ENCODE measurements around the gene BRAF.
A peak's percentile ranks its signal among the peaks of the same experiment; 100 is the strongest.
"Not testable (repeated sequence)": the region's sequence is repeated elsewhere in the genome, so short reads cannot be mapped to it uniquely, and the experiment has no call there.

The BRAF gene

DNA sequence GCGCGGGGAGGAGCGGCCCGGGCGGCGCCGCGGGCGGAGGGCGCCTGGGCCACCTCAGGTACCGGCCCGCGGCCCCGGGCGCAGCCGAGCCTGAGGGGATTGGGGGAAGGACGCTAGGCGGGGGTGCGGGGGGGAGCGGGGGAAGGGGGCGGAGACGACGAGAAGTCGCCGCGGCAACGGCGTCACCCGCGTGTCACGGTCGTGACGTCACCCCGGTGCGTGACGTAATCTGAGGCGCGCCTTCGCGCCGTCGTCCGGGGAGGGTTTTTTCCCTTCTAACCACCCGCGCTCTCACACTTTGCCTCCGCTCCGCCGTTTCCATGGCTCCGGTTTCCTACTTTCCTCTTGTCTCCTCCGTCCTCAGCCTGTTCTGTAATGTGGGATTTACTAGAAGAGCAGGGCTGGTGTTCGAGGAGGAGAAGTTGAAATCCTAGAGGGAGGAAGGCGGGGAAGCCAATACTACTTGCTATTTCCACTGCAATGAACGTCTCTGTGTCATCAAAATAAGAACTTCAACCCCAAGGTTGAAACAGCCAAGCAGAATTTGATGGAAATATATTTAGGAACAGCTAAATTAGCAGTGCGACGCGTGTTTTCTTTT, at the start of gene BRAF:
Gene BRAF (minus strand): TSS at position 109 of the 601 bp plus-strand sequence. CDS start 226 bp downstream, outside the sequence.
- DNase-seq, result peak; percentile 88

DNA sequence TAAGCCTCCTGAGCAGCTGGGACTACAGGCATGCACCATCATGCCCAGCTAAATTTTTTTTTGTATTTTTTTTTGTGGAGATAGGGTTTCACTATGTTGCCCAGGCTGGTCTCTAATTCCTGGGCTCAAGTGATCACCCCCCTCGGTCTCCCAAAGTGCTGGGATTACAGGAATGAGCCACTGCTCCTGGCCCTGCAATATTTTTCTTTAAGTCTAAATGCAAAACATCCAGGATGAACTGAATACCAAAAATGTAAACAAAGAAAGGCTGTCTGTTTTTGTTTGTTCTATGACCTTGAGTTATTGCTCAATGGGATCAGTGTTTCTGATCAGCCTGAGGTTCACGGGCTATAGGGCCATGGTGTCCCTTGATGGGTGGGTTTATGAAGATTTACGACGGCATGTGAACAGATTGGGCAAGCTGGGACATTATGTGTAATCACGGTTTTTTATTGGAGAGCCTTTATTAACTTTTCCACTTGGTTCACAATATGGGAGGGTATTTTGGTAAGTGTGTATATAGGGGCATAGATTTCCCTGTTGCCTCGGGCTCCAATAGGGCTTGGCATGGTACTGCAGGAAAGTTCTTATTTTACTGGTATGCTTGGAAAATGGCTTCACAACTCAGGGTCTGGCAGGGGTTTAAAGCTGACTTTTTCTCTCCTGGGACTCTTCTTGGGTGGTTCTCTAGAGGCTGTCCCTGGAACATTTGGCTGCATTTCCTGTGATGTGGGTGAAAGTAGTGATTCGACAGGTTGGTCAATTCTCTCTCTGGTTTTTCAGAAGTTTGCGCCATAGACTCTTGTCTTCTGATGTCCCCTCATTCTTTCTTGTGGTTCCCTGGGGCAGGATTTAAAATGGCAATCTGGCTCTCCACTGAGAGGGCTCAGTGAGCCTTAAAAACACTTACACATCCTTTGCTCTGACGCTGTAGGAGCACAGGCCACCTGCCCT, 48.4 kb upstream of the BRAF start:
- no peak for DNase-seq

DNA sequence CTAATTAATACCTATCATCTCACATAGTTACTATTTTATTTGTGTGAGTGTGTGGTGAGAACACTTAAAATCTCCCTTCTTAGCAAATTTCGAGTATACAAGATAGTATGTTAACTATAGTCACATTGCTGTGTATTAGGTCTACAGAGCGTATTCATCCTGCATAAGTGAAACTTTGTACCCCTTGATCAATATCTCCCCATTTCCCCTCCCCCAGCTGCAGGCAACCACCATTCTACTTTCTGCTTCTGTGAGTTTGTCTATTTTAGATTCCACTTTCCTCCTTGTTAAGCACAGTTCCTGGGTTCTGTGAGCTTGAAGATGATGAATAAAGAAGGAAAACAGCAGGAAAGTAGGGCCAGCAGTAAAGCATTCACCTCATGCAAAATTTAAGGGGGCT, 47.6 kb upstream of the BRAF start:
- DNase-seq, result no peak

DNA sequence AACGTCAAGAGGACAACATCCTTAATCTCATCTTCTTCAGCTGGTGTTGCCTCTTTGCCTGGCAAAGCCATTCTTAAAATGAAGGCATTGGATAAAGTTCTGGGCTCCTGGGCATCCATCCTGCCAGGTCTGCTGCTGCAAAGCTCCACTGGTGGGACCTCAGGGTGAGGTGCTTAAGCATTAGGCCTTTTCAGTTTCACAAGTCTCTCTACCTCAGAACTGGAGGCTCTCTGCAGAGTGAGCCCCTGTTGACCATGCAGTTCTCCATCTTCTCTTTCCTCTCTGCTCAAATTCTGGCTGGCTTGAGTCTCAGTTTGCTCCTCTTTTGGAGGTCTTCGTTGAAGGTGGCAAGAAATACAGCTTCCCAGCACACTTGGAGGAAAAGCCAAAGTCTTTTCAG, 42.7 kb upstream of the BRAF start:
- no peak for DNase-seq

DNA sequence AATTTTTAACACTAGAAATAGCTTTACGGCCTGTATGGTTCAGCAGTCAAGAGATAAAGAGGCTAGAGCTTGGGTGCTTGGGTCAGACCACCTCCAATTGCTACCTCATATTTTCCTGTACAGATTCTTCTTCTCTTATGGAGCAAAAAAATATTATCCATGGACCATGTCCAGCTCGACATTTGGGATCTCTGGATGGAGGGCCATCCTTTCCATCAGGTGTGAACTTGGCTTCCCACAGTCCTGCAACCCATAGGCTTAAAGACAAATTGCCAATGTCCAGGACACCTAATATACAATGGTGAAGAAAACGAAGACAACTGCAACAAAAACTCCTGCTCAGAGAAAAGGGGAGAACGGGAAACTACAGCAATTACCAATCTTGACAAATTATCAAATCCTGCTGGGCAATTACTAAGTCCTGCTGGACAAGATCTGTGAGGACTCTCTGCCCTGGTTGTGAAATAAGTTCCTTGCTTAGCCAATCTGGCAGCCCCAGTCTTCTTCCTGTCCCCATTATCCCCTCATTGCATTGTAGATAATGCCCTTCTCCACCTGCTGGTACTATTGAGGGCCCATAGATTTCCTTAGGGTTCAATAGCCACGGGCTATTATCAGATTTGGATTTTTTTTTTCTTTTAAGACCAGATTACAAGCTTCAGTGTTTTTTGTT, 42.0 kb upstream of the BRAF start:
- DNase-seq, result no peak

DNA sequence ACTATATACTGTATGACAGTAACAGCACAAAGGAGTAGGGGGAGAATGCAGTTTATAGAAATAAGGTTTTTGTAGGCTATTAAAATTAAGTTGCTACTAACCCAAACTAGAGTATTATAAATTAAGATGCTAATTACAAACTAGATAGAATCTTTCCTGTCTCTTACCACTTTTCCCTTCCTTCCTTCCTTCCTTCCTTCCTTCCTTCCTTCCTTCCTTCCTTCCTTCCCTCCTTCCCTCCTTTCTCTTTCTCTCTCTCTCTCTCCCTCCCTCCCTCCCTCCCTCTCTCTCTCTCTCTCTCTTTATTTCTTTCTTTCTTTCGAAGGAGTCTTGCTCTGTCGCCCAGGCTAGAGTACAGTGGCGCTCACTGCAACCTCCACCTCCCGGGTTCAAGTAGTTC, 36.4 kb upstream of the BRAF start:
- no peak for DNase-seq

DNA sequence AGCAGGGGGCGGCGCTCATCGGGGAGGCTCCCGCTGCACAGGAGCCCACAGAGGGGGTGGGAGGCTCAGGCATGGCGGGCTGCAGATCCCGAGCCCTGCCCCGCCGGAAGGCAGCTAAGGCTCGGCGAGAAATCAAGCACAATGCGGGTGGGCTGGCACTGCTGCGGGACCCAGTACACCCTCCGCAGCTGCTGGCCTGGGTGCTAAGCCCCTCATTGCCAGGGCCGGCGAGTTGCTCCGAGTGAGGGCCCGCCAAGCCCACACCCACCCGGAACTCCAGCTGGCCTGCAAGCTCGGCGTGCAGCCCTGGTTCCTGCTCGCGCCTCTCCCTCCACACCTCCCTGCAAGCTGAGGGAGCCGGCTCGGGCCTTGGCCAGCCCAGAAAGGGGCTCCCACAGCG, 32.3 kb upstream of the BRAF start:
- DNase-seq, result not testable (repeated sequence)

DNA sequence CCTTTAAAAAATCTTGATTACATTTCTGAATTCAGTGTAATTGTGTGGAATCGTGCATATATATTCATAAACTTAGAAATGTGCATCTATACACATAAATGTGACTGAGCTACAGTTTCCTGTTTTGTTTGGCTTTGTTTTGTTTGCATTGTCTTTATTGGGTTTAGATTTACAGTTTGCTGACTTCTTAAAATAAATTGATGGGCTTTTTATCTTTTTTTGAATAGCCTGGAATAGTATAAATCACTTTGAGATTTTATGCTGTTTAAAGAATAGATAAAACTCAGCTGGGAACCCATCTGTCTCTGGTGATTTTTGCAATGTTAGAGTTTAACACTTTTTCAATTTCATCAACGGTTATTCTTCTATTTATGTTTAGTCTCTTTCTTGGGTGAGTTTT, 21.2 kb upstream of the BRAF start:
- DNase-seq, result no peak

DNA sequence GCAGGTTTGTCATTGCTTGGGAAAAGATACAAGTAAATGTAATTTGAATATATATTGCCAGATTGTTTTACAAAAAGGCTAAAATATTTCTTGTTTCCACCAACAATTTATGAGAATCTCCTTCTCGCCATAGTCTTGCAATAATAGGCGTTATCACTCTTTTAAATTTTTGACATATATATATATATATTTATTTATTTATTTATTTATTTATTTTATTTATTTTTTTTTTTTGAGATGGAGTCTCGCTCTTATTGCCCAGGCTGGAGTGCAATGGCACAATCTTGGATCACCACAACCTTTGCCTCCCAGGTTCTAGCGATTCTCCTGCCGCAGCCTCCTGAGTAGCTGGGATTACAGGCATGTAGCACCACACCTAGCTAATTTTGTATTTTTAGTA, 17.5 kb upstream of the BRAF start:
- DNase-seq, result not testable (repeated sequence)

DNA sequence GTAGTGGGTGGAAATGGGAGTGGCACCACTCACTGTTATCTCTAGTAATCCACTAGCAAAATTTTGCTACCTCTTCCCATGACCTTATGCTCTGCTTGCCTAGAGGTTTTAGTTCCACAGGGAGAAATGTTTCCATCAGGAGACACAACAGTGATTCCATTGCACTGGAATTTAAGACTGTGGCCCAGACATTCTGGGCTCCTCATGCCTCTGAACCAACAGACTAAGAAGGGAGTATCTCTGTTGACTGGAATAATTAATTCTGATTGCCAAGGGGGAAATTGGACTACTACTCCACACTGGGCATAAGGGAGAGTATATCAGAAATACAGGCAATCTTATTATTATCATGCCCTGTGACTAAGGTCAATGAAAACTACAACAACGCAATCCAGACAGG, 16.2 kb upstream of the BRAF start:
- no peak for DNase-seq

DNA sequence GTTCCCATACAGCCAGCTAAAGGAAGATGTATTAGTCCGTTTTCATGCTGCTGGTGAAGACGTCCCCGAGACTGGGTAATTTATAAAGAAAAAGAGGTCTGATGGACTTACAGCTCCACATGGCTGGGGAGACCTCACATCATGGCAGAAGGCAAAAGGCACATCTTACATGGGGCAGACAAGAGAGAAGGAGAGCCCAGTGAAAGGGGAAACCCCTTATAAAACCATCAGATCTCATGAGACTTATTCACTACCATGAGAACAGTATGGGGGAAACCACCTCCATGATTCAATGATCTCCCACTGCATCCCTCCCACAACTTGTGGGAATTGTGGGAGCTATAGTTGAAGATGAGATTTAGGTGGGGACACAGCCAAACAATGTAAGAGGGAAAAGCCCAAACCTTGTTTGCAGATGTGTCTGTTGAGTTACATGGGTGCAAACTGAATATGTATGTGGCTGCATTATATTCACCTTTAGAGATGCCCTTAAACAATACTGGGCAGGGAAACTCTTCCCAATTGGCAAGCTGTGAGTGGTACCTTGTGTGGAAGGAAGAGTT, 13.1 kb upstream of the BRAF start:
- DNase-seq, result no peak

DNA sequence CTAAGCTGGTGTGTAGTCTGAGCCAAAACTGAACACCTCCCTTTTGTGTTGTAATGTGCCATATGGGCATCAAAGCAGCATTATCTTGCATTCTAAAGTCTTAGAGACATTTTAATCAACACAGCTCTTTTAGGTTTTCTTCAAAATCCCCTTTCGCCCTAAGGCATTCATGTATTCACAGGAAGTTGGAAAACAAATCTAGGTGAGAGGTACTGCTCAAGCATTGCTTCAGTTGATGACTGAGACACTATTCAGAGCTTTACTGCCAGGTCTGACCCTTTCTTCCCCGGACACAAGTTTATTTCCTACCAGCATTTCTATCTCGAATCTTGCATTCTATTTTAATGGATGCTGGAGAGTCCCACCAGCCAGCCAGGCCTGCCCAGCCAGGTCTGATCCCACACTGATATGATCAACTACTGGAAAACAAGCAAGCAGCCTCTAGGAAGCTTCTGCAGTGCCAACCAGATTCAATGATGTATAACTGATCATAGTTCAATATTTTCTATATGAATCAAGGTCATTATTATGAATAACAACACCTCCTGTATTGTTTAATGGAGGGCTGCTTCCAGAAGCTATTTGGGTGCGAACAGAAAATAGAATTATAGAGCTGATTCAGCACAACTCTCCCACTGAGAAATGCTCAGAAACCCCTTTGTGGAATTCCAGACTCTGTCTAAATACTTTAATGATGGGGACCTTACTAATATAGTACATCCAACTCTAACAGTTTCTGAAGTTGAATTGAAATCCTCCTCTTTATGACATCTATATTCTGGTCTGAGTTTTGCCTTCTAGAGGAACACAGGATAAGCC, 4.0 kb upstream of the BRAF start:
- no peak for DNase-seq

DNA sequence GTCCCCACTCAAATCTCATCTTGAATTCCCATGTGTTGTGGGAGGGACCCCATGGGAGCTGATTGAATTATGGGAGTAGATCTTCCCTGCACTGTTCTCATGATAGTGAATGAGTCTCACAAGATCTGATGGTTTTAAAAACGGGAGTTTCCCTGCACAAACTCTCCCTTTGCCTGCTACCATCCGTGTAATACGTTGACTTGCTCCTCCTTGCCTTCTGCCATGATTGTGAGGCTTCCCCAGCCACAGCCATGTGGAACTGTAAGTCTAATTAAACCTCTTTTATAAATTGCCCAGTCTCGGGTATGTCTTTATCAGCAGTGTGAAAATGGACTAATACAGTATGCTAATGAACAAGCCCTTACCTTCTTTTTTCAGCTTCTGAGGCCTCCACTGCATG, 3.2 kb upstream of the BRAF start:
- DNase-seq, result not testable (repeated sequence)

DNA sequence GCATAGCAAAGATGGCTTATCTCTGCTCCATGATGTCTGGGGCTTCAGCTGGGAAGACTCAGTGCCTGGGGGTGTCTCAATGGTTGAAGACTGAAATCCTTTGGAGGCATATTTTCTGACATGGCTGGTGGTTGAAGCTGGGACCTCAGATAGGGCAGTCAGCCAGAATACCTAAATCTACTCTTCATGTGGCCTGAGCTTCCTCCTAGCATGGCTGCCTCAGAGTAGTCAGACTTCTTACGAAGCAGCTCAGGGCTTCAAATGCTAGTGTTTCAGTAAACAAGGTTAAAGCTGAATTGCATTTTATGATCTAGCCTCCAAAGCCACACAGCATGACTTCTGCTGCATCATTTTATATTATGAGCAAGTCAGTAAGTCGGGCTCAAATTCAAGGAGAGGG, 2.6 kb upstream of the BRAF start:
- no peak for DNase-seq

DNA sequence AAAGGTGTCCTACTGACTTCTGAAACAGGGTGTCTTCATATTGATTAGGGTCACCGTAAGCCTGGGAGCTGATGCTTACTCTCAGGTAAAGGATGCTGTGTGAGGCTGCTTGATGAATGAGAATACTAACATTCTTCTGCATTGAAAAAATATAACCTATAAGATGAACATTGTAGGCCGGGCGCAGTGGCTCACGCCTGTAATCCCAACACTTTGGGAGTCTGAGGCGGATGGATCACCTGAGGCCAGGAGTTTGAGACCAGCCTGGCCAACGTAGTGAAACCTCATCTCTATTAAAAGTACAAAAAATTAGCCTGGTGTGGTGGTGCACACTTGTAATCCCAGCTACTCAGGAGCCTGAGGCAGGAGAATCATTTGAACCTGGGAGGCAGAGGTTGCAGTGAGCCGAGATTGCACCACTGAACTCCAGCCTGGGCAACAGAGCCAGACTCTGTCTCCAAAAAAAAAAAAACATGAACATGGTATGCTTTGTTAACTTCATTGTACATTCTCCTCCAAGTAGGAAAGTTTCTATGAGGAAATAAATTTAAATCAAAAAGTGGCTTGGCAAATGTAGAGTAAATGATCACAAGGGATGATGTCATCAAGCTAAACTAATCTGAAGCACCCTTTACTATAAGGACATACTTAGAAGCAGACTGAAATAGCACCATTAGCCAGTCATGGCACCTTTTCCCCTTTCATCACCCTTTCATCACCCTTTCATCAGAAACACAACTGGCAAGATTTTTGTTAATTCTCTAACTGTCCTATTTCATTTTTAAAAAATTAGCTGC, 1.5 kb upstream of the BRAF start:
- no peak for DNase-seq

DNA sequence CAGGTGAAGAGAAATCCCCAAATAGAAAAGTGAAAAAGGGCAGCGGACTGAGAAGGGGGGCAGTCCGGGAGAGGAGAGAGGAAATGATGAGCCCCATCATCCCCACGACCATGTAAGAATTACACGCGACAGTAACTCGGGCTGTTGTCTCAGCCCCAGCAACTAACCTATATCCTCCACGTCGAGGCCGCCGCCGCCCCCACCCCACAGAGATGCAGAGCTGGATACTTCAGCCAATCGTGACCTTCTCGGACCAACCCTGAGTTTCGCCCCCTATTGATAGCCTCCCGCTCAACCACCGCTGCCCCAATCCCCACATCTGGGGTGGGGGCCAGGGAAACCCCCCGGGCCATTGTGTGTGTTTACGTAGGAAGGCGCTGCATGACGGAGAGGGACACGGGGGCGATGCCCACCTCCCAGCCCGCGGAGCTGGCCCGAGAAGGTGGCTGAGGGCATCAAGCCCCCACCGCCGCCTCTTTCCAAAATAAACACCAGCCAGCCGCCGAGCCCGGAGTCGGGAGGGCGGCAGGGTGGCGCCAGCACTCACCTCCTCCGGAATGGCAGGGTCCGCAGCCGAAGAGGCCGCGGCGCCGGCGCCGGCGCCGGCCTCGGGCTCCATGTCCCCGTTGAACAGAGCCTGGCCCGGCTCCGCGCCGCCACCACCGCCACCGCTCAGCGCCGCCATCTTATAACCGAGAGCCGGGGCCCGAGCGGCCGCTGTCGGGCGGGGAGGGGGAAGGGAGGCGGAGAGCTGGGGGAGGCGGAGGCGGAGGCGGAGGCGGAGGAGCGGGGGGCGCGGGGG, 509 bp downstream of the BRAF start:
- DNase-seq, result peak; percentile 83

DNA sequence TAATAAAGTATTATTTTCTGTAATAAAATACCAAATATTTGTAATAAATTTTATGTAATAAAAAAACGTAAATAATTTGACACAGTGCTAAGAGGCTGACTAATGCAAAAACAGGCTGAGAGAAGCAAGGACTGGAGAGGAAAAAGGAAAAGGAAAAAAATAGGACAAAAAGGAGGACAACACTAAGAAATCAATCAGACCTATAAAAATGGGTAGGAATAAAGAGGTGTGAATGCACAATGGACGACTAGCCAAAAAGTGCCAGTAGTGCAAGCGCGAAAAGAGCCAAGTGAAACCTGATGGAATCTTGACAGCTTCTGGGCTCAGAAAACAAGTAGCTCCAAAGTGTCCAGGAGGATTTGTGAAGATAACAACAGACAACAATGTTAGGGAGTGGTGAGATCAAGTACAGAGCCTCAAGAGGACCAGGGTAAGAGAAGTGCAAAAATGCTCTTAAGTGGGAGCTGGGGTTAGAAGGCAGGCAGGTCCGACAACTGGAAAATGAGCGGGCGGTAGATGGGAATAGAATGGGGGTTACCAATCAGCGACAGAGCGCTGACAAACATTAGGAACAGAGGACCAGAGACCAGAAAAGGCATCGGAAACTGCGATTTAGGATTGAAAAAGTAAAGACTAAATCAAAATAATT, 1.2 kb downstream of the BRAF start:
- peak; percentile 56 for DNase-seq

DNA sequence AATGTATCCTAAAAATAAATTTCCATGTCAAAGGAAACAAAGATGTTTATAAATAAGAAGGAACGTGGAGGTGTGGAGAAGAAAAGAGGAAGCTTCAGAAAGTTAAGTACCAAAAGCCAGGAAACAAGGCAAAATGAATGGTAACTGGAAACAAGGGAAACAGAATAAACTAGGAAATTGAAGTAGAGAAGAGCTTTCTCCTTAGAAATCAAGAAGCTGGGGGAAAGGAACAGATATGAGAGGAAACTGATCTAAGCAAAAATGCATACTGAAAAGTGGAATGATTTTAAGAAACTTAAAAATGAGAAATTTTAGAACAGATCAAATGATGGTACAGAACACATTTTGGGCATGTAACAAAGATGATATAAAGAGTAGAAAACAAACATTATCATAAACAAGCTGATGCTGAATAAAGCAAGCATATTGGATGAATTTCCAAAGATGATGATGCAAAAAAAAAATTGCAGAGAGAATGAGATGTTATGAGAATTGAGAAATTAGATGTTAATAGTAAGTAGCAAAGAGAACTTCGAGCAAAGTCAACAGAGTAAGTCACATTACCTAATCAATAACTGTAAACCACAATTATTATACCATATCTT, 1.9 kb downstream of the BRAF start:
- no peak for DNase-seq

DNA sequence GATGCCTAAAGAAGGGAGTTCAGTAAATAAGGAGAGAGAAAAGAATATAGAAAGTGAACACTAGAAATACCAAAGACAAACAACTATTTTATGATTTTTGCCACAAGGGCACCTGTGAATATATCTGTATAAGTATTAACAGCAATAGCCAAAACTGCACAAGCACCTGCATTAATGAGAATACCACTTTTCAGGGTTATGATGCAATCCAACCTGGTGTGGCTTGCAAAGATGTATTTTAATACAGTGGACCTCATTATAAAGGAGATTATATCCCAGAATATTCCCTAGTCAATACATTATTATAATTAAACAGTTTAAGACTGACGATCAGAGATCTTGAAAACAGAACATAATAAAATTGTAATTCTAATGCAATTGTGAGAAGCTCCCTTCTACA, 4.0 kb downstream of the BRAF start:
- DNase-seq, result no peak

DNA sequence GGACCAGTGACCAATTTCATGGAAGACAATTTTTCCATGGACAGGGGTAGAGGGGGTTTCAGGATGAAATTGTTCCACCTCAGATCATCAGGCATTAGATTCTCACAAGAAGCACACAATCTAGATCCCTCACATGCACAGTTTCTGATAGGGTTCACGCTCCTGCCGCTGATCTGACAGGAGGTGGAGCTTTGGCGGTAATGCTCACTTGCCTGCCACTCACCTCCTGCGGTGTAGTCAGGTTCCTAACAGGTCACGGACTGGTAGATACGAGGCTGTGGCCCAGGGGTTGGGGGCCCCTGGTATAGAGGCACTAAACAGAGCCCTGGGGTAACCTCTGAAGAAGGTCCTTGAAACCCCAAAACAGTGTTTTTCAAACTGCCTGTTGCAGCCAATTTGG, 6.5 kb downstream of the BRAF start:
- DNase-seq, result no peak

Measured in NCI-H1092 treated with DMSO at 0.1 percent for 48 hours (cell line).